ENCODE measurements around the gene HMCN2.

Gene HMCN2

DNA sequence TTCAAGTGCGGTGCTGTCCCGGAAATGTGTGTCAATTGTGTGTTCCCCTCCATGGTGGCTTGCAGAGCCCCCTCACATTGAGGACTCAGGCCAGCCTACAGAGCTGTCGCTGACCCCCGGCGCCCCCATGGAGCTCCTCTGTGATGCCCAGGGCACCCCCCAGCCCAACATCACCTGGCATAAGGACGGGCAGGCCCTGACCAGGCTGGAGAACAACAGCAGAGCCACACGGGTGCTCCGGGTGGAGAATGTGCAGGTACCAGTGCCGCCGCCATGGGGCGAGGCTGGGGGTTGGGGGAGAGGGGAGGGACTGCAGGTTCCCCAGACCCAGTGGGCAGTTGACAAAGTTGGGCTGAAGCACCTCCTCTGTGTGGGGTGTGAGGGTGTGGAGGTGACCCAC lies 128.8 kb downstream of the HMCN2 start:
- DNase-seq (ENCODE audit: low spot score): no peak
- TF ChIP-seq, protein P1, sequence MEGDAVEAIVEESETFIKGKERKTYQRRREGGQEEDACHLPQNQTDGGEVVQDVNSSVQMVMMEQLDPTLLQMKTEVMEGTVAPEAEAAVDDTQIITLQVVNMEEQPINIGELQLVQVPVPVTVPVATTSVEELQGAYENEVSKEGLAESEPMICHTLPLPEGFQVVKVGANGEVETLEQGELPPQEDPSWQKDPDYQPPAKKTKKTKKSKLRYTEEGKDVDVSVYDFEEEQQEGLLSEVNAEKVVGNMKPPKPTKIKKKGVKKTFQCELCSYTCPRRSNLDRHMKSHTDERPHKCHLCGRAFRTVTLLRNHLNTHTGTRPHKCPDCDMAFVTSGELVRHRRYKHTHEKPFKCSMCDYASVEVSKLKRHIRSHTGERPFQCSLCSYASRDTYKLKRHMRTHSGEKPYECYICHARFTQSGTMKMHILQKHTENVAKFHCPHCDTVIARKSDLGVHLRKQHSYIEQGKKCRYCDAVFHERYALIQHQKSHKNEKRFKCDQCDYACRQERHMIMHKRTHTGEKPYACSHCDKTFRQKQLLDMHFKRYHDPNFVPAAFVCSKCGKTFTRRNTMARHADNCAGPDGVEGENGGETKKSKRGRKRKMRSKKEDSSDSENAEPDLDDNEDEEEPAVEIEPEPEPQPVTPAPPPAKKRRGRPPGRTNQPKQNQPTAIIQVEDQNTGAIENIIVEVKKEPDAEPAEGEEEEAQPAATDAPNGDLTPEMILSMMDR (IDR thresholded peaks at IDR 0.05; ENCODE audit: borderline replicate concordance, control extremely low read depth, extremely low read depth, insufficient read depth, missing control alignments): no peak
- in situ Hi-C loops (cut with MboI; ENCODE audit: low sequenced_read_pairs, unreplicated experiment): no loop called here

DNA sequence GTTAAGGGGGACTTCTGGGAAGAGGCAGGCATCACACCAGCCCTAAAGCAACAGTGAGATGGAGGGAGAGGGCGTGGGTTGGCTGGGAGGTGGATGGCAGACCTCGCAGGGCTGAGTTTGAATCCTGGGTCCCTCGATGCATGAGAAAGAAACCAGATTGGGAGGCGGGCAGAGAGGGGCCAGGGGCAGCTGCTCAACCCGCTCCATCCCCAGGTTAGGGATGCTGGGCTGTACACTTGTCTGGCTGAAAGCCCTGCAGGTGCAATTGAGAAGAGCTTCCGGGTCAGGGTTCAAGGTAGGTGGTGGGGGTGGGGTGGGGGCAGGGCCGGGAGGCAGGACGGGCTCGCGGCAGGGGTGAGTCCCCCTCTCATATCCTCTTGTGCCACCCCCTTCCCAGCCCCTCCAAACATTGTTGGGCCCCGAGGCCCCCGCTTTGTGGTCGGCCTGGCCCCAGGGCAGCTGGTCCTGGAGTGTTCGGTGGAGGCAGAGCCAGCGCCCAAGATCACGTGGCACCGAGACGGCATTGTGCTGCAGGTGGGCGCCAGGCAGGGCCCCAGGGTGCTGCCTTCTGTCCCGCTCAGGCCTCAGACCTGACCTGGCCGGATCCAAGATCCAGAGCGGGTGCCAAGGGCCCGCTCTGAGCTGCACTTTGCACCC lies 129.4 kb downstream of the HMCN2 start:
- in situ Hi-C loops (cut with MboI; ENCODE audit: low sequenced_read_pairs, unreplicated experiment): no loop called here
- DNase-seq (ENCODE audit: low spot score): no peak
- TF ChIP-seq, protein P1 (IDR thresholded peaks at IDR 0.05; ENCODE audit: borderline replicate concordance, control extremely low read depth, extremely low read depth, insufficient read depth, missing control alignments): no peak

DNA sequence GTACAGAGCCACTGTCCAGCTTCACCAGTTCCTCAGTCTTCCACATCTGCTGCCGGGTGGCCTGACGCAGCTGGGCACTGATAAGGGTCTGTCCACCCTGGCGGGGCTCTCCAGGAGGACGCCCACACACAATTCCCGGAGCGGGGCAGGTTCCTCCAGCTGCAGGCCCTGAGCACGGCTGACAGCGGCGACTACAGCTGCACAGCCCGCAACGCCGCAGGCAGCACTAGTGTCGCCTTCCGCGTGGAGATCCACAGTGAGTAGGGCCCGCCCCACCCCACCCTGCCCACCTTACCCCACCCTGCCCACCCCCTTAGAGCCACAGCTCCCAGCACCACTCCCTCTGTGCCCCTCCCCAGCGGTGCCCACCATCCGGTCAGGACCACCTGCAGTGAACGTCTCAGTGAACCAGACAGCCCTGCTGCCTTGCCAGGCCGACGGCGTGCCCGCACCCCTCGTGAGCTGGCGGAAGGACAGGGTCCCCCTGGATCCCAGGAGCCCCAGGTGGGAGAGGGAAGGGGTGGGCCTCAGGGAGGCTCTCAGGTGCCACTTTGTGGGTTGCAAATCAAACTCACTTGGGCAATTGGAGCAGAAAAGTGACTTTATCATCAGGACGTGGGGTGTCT lies 130.4 kb downstream of the HMCN2 start:
- in situ Hi-C loops (cut with MboI; ENCODE audit: low sequenced_read_pairs, unreplicated experiment): no loop called here
- DNase-seq (ENCODE audit: low spot score): no peak
- TF ChIP-seq, protein P1 (IDR thresholded peaks at IDR 0.05; ENCODE audit: borderline replicate concordance, control extremely low read depth, extremely low read depth, insufficient read depth, missing control alignments): no peak

DNA sequence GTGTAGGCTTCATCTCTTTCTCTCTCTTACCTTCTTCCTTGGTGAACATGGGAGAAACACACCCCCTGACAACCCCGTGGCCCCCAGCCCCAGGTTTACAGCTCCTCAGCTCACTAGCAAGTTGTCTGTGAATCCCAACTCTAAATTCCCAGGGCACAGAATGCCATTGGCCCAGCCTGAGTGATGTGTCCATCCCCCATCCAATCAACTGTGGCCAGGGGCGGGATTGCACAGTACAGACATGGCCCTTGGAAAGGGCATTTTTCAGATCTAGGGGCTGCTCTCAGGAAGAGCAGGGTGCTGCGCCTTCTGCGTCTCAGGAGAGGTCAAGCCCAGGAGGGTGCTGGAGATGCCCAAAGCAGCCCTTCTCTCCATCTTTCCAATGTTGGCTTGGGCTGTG lies 131.0 kb downstream of the HMCN2 start:
- TF ChIP-seq, protein P1 (IDR thresholded peaks at IDR 0.05; ENCODE audit: borderline replicate concordance, control extremely low read depth, extremely low read depth, insufficient read depth, missing control alignments): no peak
- no peak for DNase-seq (ENCODE audit: low spot score)
- in situ Hi-C loops (cut with MboI; ENCODE audit: low sequenced_read_pairs, unreplicated experiment): no loop called here

DNA sequence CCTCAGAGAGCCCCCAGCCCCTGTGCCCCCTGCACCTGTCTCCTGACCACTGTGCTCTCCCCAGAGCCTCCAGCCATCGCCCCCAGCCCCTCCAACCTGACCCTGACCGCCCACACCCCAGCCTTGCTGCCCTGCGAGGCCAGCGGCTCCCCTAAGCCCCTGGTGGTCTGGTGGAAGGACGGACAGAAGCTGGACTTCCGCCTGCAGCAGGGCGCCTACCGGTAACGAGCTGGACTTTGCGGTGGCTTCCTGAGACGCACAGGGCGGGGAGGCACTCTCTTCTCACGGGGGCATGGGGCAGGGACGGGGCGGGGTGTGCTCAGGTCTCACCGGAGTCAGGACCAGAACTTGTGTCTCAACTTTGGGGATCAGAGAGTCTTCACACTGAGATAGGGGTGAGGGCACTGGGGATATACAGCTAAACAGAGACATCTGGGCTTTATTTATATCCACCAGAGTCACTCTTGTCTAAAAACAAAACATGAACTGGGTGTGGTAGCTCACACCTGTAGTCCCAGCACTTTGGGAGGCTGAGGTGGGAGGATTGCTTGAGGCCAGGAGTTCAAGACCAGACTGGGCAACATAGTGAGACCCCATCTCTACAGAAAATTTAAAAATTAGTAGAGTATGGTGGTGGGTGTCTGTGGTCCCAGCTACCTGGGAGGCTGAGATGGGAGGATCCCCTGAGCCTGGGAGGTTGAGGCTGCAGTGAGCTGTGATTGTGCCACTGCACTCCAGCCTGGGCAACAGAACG lies 133.1 kb downstream of the HMCN2 start:
- DNase-seq (ENCODE audit: low spot score): no peak
- in situ Hi-C loops (cut with MboI; ENCODE audit: low sequenced_read_pairs, unreplicated experiment): no loop called here
- TF ChIP-seq, protein P1 (IDR thresholded peaks at IDR 0.05; ENCODE audit: borderline replicate concordance, control extremely low read depth, extremely low read depth, insufficient read depth, missing control alignments): no peak

DNA sequence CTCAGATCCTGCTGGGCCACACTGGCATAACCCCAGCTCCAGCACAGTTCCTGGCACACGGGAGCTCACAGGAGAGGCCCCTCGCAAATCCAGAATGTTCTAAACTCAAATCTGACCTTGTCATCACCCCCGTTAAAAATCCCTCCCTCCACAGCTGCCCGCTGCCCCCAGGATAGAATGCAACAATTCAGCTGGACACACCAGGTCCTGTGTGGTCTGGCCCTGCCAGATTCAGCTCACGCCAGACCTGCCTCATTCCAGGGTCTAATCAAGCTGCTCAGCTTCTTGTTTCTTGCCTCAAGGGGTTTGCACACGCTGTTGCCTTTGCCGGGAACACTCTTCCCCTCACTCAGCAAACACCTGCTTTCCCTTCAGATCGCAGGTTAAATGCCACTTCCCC lies 134.2 kb downstream of the HMCN2 start:
- DNase-seq (ENCODE audit: low spot score): no peak
- TF ChIP-seq, protein P1 (IDR thresholded peaks at IDR 0.05; ENCODE audit: borderline replicate concordance, control extremely low read depth, extremely low read depth, insufficient read depth, missing control alignments): no peak
- in situ Hi-C loops (cut with MboI; ENCODE audit: low sequenced_read_pairs, unreplicated experiment): no loop called here
